ENCODE data around the gene SHH.

Gene SHH

DNA sequence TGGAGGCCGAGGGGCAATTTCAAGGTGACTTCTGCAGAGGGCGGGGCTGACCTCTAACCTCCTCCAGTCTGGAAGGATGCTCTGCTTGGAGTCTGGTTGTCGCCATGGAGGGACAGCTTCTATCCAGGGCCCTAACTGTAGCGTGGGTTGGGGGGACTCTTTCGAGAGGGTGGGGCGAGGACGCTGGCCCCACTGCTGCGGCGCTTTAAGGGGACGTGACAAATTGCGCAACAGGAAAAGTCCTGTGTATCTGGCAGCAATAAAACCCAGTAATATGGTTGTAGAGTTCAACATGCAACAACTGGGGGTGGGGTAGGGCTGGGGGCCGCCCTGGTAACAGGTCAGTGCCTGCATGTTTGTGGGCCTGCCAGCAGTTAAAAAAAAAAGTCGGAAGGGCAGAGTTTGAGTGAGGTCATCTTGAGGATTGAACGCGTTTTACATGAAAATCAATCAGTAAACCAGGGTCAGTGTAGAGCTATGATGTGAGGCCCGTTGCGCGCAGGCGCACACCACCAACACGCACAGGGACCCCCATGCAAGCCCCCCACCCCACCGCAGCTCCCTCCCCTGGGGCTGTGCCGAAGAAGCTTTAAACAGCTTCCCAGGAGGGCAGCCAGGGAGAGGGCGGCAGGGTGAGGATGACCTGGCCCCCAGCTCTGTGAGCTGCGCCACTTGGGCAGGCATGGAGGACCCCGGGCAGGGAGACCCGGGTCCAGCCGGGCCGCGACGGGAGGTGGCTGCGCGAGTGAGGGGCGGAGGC is 4.3 kb downstream of the SHH start:
- no peak for DNase-seq (ENCODE audit: low read depth, low spot score)
- TF ChIP-seq, protein P1, sequence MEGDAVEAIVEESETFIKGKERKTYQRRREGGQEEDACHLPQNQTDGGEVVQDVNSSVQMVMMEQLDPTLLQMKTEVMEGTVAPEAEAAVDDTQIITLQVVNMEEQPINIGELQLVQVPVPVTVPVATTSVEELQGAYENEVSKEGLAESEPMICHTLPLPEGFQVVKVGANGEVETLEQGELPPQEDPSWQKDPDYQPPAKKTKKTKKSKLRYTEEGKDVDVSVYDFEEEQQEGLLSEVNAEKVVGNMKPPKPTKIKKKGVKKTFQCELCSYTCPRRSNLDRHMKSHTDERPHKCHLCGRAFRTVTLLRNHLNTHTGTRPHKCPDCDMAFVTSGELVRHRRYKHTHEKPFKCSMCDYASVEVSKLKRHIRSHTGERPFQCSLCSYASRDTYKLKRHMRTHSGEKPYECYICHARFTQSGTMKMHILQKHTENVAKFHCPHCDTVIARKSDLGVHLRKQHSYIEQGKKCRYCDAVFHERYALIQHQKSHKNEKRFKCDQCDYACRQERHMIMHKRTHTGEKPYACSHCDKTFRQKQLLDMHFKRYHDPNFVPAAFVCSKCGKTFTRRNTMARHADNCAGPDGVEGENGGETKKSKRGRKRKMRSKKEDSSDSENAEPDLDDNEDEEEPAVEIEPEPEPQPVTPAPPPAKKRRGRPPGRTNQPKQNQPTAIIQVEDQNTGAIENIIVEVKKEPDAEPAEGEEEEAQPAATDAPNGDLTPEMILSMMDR (IDR thresholded peaks at IDR 0.05; ENCODE audit: low read depth, low read length), result no peak
- no peak overlapping the region for H3K4me3 ChIP-seq (ENCODE audit: low read depth, low read length)
- in situ Hi-C loops (cut with HindIII; ENCODE audit: low sequenced_read_pairs), result no loop called here

DNA sequence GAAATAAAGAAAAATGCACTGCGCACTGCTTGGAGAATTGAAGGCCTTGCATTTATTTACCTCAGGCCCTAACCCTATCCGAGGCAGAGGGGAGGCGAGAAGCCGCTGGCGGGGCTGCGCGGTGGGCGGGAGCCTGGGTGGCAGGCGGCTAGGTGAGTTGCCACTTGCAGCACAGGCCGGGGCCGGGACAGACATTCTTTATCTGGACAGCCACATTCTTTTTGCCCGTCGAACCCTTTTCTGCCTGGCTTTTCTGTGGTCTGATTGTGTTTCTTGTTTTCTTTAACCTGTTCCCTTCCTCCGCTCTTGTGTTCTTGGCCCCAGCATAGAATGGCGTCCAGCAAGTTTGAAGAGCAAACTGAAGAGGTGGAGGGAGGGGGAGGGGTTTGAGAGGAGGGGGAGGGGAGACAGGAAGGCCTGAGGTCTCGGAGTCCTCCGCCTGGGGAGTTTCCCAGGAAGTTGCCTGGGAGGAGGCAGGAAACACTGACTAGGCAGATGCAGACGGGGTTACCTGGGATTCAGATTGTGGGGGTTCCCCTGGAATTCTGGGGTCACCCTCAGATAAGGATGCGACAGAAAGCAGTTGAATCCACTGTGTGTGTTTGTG is 5.1 kb downstream of the SHH start:
- DNase-seq (ENCODE audit: low read depth, low spot score), result no peak
- in situ Hi-C loops (cut with HindIII; ENCODE audit: low sequenced_read_pairs), result no loop called here
- TF ChIP-seq, protein P1 (IDR thresholded peaks at IDR 0.05; ENCODE audit: low read depth, low read length), result no peak
- no peak overlapping the region for H3K4me3 ChIP-seq (ENCODE audit: low read depth, low read length)

DNA sequence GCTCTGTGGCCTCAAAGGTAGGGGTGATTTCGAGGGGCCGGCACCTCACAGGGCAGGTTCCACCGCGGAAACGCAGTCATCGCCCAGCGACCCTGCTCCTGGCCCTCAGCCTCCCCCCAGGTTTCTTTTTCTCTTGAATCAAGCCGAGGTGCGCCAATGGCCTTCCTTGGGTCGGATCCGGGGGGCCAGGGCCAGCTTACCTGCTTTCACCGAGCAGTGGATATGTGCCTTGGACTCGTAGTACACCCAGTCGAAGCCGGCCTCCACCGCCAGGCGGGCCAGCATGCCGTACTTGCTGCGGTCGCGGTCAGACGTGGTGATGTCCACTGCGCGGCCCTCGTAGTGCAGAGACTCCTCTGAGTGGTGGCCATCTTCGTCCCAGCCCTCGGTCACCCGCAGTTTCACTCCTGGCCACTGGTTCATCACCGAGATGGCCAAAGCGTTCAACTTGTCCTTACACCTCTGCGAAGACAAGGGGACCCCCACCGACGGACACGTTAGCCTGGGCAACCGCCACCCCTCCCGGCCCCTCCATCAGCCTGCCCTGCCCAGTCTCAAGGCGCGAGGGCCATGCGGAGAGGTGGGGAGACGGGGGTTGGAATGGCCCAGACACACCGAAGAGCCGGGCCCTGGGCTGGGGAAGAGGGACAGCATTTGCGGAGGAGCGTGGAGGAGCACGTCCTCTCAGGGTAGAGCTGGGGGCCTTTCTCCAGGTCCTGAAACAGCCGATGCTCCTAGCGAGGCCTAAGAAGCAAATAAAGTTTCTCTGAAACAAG is 6.0 kb downstream of the SHH start:
- H3K4me3 ChIP-seq (ENCODE audit: low read depth, low read length), result peak overlapping the region; percentile 29
- no peak for DNase-seq (ENCODE audit: low read depth, low spot score)
- in situ Hi-C loops (cut with HindIII; ENCODE audit: low sequenced_read_pairs), result no loop called here
- TF ChIP-seq, protein P1 (IDR thresholded peaks at IDR 0.05; ENCODE audit: low read depth, low read length), result no peak

DNA sequence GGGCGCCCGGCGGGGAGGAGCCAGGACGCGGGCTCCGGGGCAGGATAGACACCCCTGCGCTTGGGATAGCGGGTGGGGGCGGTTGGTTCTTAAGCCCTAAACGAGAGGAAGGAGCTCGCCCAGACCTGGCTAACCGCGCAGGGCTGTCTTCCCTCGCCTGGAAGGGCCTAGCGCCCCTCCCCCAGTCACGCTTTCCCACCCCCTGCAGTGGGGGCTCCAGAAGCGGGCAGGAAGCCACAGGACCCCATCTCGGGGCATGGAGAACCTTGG is 6.5 kb downstream of the SHH start:
- H3K4me3 ChIP-seq (ENCODE audit: low read depth, low read length), result peak overlapping the region; percentile 29
- TF ChIP-seq, protein P1 (IDR thresholded peaks at IDR 0.05; ENCODE audit: low read depth, low read length), result no peak
- in situ Hi-C loops (cut with HindIII; ENCODE audit: low sequenced_read_pairs), result no loop called here
- DNase-seq (ENCODE audit: low read depth, low spot score), result no peak

DNA sequence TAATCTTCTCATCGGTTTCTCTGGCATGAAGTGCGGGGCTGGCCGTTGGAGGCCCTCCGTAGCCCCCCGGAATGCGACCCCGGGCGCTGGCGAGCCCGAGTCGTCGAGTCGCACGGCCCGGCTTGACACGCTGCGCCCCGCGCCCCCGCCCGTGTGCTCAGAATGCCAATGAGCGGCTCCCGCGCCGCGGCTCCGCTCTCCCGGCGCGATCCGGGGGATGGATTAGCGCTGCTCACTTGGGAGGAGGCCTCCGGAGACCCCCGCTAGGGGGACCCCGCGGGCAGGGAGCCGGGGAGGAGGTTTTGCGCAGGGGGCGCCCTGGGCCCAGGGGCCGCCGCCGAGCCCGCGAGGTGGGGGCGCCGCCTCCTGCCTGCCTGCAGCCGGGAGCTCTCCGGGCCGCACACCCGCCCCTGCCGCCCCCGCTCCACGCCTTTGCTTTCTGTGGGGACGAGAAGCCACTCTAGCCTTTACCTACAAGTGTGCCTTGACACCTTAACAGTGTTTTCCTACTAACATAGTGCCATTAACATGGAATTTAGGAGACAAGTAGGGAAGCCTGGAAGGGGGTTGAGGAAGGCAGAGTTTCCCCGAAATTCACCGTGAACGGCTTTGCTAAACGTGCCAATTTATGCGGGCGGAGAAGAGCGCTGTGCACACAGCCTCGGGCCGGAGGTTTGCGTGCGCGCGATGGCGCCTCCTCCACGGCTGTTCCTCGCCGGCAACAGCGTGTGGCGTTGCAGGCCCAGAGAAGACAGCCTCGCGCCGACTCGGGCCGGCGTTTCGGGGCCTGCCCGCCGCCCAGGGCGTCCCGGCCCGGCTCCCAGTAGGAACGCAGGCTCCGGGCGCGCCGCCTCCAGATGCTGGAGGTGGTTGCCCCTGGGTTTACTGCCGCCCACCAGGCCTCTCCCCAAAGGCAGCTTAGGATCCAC is 7.1 kb downstream of the SHH start:
- DNase-seq (ENCODE audit: low read depth, low spot score), result peak; percentile 74
- TF ChIP-seq, protein P1 (IDR thresholded peaks at IDR 0.05; ENCODE audit: low read depth, low read length), result peak; percentile 65
- in situ Hi-C loops (cut with HindIII; ENCODE audit: low sequenced_read_pairs), result no loop called here
- H3K4me3 ChIP-seq (ENCODE audit: low read depth, low read length), result peak overlapping the region; percentile 29

DNA sequence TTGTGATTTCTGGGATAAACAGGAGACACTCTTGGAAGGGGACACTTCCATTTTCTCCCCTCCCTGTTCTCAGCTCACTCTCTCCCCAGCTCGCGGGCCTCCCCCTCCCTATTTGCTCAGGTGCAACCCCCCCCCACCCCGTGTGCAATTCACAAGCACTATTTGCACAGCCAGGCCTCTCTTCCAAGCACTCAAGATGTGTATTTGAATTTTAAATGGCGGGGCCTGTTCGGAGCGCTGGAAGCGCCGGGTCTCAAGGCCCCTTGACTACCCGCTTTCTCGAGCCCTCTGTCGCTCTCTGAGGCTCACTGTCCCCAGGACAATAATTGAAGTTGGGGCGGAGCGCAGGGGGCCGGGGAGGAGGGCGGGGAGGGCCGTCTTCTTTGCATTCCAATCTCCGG is 7.8 kb downstream of the SHH start:
- TF ChIP-seq, protein P1 (IDR thresholded peaks at IDR 0.05; ENCODE audit: low read depth, low read length), result no peak
- in situ Hi-C loops (cut with HindIII; ENCODE audit: low sequenced_read_pairs), result no loop called here
- DNase-seq (ENCODE audit: low read depth, low spot score), result no peak
- no peak overlapping the region for H3K4me3 ChIP-seq (ENCODE audit: low read depth, low read length)
